ENCODE measurements around the gene NOS2.

- TF ChIP-seq GATA3 (IDR thresholded peaks at IDR 0.05; ENCODE audit: low read depth, low read length) (no peak), GATA2 (IDR thresholded peaks at IDR 0.05; ENCODE audit: low read depth, low read length) (no peak)
Observed at GRCh38 chr17:27804113-27804512, 3.8 kb upstream of the NOS2 start.

All from SH-SY5Y (cell line).